ENCODE measurements around the gene TOMM22.

TOMM22 gene

GRCh38 chr22:38734421-38735100 is 52.8 kb downstream of the TOMM22 start:
- DNase-seq, result no peak
